CD4-positive, alpha-beta T cell treated with Interferon gamma for 1 hour (primary cell): Measurements from ENCODE around the gene HDAC4.

Source experiments
- DNase-seq: peaks from one replicate; pipeline ENCODE4 v3.0.0-alpha.2; 2020

HDAC4 gene

DNA sequence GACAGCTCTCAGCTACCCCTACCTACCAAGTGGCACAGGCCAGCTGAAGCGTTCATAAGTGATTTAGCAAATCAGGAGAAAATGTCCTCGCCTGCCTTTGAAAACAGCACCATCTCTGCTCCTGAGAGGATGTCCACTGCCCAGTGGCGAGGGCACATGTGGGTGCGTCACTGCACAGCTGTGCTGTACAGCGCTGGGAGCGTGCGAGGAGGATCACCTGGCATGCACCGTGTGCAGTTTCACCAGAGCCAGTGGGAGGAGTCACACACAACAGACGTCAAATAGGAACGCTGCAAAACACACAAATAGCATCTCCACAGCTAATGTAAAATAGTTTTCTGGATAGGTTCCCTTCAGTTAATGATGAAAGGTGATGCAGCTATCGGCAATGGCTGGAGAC is 154.1 kb downstream of the HDAC4 start:
- DNase-seq: no peak

DNA sequence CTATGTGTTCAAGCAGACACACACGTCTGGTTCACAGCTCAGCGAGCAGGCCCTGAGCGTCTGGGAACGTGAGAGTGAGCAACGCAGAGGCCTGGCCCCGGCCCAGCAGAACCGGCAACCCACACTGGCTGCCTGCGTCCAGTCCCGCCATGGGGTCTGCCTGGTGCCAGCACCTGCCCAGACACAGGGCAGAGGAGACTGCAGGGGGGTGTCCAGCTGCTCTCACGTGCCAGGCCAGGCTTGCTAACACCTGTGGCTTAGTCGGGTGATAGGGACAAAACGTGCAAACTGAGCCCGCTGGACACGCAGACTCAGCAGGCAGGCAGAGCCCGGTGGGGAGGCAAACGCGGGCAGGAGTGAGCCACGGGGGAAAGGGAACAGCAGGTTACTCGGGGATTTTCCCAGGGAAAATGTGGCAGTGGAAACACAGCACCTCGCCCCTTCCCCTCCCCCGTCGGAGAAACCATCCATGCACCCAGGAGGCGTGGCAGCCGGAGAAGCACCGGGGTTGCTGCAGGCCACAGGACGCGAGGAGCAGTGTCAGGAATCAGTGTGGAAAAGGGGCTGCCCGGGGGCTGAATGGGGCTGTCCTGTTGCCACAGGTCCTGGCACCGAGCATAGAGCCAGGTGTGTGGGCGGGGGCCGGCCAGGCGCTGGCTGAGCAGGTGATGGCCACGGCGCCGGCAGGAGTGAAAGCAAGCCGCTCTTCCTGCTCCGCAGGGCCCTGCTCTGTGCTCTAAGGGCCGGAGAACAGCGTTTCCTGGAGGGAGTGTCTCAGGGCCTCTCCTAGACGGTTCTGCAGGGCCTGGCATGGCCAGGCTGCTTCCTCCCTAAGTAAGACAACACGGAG is 154.7 kb downstream of the HDAC4 start:
- no peak for DNase-seq

- DNase-seq: no peak
Observed at GRCh38 chr2:239245107-239245506, 155.7 kb downstream of the HDAC4 start.

- DNase-seq: no peak
Observed at GRCh38 chr2:239244625-239245024, 156.2 kb downstream of the HDAC4 start.

DNA sequence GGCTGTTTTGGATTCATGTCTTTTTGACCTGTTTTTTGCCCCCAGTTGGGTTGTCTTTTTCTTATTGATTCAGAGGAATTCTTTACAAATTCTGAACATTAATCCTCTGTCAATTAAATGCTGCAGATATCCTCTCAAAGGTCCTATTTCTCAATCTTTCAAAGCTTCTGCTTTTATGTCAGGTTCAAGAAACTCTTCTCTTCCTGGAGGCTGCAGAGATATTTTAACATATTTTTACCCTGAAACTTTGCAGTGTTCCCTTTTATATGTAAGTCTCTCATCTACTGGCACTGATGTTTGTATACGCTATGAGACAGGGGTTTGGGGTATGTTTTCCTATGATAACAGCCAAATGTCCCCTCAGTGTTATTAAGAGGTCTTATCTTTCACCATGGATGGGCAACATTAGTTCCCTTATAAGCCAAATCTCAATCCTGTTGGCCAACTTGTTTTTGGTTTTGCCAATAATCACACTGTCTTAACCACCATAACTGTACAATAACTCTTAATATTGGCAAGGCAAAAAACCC is 159.3 kb downstream of the HDAC4 start:
- no peak for DNase-seq

GRCh38 chr2:239240414-239240881 is 160.4 kb downstream of the HDAC4 start:
- DNase-seq: no peak

DNA sequence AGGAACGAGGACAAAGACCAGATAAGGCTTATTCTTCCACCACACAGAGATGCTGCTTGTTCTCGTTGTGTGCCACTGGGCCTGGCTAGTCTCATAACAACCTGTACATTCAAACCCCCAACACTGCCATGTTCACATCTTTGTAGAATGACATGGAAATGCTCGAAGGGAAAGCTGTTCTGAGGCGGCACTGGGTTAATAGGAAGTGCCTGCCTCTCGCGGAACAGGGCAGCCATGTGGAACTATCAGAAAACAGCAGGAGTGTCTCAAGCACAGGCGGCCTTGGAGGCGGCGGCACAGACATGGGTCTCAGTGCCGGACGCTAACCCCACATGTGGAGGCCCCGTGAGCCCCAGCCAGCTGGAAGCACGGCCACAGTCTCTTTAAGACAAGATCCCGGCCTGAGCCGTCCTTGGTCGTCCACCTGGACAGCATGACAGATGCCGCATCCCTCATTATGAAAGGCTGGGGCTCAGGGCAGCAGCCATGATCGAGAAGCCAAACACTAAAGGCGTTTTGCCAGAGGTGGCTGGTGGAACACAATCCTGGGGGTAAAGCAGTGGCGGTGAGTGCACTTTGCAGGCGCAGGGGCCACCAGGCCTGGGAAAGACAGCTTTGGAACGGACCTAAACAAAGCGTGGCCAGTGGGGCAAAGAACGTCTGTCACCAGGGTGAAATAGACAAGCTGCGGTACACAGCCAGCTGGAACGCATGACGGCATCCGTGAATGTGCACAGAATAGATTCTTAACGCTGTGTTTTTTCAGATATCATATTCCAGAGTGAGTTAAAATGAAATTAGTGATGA is 161.0 kb downstream of the HDAC4 start:
- no peak for DNase-seq

DNA sequence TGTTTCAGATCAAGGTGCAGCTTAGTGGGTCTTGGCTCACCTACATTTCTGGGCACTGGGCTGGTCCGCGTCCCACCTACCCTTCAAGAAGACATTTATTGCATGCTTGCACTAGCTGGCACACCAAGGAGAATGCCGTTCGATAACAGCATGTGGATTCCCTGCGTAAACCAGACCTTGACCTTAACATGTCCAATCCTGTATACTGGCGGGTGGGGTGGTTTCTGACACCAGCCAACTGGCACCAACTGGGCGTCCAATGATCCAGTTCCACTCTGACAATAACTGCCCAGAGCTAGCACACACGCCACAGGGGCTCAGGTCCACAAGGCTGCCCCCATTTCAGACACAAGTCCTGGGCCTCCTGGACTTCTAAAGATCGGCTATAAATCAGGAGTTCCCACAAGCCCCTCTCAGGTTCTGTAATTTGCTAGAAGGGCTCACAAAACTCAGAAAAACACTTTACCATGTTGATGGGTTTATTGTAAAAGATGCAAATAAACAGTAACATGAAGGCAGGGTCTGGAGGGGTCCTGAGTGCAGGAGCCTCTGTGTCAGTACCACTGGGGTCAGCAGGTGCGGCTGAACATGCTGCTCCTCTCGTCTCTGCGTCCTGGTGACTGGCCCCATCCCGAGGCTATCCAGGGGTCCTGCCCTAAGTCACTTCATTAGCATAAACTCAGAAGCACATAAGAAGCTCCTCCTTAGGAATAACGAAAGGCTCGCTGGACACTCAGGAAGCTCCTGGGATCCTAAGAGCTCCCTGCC is 161.8 kb downstream of the HDAC4 start:
- DNase-seq: no peak

GRCh38 chr2:239238381-239238780 is 162.4 kb downstream of the HDAC4 start:
- no peak for DNase-seq

DNA sequence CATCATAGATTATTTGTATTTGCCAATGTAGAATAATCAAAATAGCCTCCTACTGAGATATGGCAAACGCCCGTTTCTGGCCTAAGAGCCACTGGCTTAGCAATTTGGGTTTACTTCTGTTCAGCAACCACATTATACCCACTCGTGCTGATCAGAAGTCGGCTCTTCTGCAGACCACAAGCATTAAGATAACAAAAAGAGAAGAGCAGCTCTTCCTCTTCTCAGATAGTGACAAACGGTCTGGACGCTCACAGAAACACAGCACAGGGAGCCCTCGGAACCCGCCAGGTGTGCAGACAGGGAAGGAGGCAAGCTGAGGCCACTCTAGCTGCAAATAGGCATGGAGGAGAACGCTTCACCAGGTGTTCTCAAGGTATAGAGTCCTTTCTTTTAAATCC is 164.0 kb downstream of the HDAC4 start:
- no peak for DNase-seq

DNA sequence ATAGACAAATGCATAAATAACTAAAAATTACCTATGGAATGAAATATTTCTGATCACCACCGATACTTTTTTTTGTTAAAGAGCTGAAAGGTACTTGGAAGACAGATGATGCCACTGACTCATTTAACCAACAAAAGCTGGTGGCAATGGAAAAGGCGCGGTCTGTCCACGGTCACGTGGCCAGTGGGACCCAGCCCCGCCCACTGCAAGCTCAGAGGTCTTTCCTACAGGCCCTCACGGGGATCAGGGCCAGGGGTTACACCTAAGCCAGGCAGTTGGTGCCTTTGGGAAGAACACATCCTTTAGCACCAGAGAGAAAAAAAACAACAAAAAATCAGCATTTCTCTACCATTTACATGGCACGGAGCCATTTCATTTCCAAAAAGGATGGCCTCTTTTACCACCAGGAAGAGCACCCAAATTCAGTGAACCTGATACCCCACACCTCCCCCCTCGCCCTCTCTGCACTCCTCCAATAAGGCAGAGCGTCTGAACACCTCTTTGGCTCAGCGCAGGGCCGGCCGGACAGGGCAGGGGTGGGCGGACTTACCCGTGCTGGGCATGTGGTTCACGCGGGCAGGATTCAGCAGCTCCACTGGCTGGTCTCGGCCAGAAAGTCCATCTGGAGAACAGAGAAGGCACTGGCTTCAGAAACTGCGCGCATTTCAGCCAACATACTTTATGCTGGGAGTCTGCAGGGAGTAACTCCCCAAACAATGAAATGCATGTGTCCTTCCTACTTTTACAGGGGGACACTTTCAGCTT is 164.6 kb downstream of the HDAC4 start:
- DNase-seq: no peak

DNA sequence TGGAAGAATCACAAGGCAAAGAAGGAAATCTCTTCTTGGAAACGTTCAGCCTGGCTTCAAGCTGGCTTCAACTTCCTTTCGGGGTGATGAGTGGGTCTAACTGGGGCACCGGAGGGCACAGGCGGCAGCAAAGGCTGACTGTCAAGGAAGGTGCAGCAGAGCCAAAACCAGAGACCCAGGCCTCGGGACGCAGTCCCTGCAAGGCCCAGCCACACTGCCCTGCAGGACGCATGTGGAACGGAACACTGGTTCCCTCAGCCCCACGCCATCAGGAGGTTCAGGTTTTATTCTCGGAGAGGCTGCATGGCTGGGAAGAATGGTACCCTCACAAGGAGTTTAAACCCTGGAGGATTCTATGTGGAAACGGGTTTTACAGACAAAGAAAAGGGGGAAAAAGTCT is 165.5 kb downstream of the HDAC4 start:
- no peak for DNase-seq

- no peak for DNase-seq
Observed at GRCh38 chr2:239234191-239235175, 166.3 kb downstream of the HDAC4 start.

GRCh38 chr2:239233576-239233975 is 167.2 kb downstream of the HDAC4 start:
- no peak for DNase-seq

DNA sequence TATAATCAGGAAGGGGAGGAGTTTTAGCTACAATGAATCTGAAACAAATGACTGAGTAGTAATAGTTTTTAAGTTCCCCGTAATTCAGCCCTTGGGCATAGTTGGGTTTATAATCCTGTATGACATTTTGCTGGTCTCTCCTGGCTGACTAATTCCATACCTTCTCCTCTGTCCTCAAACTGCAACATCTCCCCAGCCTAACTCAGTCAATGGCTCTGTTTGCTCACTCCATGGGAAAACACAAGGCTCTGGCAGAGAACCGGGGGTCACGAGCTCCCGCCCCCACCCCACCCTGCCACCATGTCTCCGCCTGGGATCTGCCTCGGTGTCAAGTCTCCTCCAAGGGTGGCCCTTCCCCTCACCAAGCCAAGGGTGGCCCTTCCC is 168.6 kb downstream of the HDAC4 start:
- DNase-seq: no peak

DNA sequence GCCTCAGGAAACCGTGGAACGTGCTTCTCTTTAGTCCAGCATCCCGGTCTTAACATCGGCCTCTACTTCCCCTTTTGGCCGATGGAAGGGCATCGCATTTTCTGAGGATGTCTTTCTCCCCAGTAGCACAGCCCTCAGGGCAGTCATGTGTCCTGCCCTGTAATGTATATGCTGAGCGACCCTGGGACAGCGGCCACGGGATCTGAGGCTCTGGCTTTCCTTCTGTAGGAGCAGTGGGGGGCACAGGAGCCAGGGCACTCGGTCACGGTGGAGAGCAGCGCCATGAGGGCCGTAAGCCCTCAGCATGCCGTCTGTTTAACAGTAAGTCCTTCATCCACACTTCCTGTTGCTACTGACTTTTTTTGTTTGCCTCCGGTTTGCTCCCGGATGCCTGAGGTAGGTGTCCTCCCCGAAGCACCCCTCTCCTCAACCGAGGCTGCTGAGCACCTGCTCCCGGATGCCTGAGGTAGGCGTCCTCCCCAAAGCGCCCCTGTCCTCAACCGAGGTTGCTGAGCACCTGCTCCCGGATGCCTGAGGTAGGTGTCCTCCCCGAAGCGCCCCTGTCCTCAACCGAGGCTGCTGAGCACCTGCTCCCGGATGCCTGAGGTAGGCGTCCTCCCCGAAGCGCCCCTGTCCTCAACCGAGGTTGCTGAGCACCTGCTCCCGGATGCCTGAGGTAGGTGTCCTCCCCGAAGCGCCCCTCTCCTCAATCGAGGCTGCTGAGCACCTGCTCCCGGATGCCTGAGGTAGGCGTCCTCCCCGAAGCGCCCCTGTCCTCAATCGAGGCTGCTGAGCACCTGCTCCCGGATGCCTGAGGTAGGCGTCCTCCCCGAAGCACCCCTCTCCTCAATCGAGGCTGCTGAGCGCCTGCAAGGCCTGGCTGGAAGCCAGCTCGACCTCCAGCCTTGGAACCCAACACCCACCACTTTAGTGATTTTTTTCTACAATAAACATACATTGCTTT is 169.3 kb downstream of the HDAC4 start:
- no peak for DNase-seq

GRCh38 chr2:239230318-239231052 is 170.3 kb downstream of the HDAC4 start:
- no peak for DNase-seq

GRCh38 chr2:239229545-239230279 is 171.1 kb downstream of the HDAC4 start:
- DNase-seq: no peak
